Measurements from ENCODE around the gene PAX7.
"Not testable (repeated sequence)": the region's sequence is repeated elsewhere in the genome, so short reads cannot be mapped to it uniquely, and the experiment has no call there.

Gene PAX7

GRCh38 chr1:18751425-18751824, 120.8 kb downstream of the PAX7 start:
- DNase-seq (ENCODE audit: low spot score in 2 of 2) = no peak
- H3K4me3 Mint-ChIP-seq = no peak overlapping the region
- no peaks in the 10 kb centered on the region for H3K4me1 Mint-ChIP-seq
- peaks cover 5% of the 10 kb centered on the region for H3K9me3 Mint-ChIP-seq
- no peaks in the 10 kb centered on the region for H3K36me3 Mint-ChIP-seq
- ATAC-seq = no peak
- no peak overlapping the region for H3K27ac Mint-ChIP-seq

DNA sequence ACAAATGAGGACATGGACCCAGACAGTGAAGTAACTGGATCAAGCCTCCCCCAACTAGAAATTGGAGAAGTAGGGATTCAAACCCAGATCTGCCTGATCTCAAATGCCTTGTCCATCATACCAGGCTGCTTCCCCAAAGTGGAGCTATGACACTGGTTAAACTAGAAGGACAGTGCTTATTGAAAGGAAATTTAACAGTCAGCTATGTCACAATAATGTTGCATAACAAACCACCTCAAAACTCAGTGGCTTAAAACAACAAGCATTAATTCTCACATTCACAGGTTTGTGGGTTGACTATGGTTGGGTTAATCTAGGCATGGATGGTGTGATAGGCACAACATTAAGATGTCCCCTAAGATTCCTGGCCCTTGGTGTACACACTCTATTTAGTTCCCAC, 121.8 kb downstream of the PAX7 start:
- Mint-ChIP-seq H3K9me3 (peaks cover 5% of the 10 kb centered on the region), H3K4me1 (no peaks in the 10 kb centered on the region), H3K27ac (no peak overlapping the region), H3K36me3 (no peaks in the 10 kb centered on the region), H3K4me3 (no peak overlapping the region)
- ATAC-seq (no peak), DNase-seq (ENCODE audit: low spot score in 2 of 2) (no peak)

DNA sequence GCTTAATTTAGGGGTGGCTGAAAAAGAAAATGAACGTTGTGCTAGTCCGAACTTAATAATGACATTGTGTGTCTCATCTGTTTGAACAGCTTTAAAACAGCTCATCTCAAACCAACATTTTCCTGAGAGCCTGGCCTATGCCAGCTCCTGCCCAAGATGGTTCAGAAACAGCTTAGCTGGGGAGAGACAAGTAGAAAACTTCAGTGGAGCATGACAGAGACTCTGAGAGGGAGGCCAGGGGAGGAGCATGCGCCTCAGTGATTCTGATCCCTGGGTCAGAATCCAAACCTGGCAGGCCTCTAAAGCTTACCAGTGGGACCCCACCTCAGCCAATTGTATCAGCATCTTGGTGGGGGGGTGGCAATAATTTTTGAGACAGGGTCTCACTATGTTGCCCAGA, 129.5 kb downstream of the PAX7 start:
- no peak for DNase-seq (ENCODE audit: low spot score in 2 of 2)
- no peak for ATAC-seq
- no peaks in the 10 kb centered on the region for H3K36me3 Mint-ChIP-seq
- H3K27ac Mint-ChIP-seq = no peak overlapping the region
- no peak overlapping the region for H3K4me3 Mint-ChIP-seq
- H3K4me1 Mint-ChIP-seq = no peaks in the 10 kb centered on the region
- no peaks in the 10 kb centered on the region for H3K9me3 Mint-ChIP-seq

DNA sequence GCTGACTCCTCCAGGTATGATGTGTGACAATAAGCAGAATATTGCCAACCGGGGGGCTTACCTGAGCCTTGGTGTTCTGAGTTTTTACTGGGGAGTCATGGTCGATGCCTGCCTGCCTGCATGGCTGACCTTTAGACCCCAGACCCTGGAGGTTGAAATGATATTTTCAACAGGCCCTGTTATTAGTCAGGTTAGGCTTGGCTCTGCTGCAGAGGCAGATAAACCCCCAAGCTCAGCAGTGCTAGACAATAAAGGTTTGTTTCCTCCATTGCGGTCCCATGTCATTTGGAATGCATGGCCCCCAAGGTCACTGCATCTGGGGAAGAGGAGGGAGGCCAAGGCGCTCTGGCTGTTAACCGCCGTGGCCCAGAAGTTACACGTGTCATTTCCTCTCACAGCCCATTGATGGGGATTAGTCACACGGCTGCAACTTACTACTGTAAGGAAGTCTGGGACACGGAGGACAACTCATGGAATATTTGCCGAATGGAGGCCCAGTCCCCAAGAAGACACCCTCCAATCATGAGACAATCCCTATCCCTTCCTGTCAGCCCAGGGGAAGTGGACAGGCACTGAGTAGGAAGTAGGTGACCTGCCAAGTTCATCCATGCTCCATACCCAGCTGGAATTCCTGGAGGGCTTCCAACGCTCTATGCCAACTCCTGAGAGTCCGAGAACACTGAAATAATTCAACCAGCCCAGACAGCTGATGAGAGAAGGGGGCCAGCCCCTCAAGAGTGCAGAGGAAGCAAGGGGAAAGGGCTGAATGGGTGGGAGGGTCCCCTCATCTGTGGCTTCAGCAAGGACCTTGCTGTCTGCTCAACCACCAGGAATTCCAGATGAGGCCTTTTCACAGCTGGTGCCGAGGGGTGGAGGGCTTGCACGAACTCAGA, 131.5 kb downstream of the PAX7 start:
- DNase-seq (ENCODE audit: low spot score in 2 of 2) (no peak), ATAC-seq (no peak)
- H3K9me3 Mint-ChIP-seq = no peaks in the 10 kb centered on the region
- H3K27ac Mint-ChIP-seq = no peak overlapping the region
- H3K36me3 Mint-ChIP-seq = no peaks in the 10 kb centered on the region
- no peak overlapping the region for H3K4me3 Mint-ChIP-seq
- no peaks in the 10 kb centered on the region for H3K4me1 Mint-ChIP-seq

DNA sequence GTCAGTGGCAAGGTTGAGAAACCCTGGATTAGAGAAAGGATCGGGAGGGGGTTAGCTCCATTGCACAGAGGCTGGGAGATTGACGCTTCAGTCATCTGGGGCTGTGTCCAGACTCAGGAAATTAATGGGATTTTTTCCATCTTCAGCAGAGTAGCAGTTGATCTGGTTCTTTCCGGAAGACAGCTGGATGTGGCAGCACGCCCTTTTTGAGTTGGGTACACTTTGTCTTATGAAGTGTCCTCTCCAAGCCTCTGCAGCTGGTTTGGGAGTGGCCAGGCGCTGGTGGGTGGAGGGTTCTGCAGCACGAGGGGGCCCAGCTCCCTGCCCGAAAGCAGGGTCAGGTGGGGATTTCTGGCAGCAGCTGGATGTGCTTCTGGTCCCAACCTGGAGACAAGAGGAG, 133.7 kb downstream of the PAX7 start:
- no peaks in the 10 kb centered on the region for H3K9me3 Mint-ChIP-seq
- H3K27ac Mint-ChIP-seq = no peak overlapping the region
- DNase-seq (ENCODE audit: low spot score in 2 of 2) (no peak), ATAC-seq (no peak)
- no peak overlapping the region for H3K4me3 Mint-ChIP-seq
- H3K36me3 Mint-ChIP-seq = no peaks in the 10 kb centered on the region
- H3K4me1 Mint-ChIP-seq = no peaks in the 10 kb centered on the region

- Mint-ChIP-seq H3K36me3 (no peaks in the 10 kb centered on the region), H3K4me1 (no peaks in the 10 kb centered on the region), H3K4me3 (no peak overlapping the region), H3K9me3 (no peaks in the 10 kb centered on the region), H3K27ac (no peak overlapping the region)
- no peak for DNase-seq (ENCODE audit: low spot score in 2 of 2)
- ATAC-seq = no peak
Measured at GRCh38 chr1:18765725-18766124, 135.1 kb downstream of the PAX7 start.

DNA sequence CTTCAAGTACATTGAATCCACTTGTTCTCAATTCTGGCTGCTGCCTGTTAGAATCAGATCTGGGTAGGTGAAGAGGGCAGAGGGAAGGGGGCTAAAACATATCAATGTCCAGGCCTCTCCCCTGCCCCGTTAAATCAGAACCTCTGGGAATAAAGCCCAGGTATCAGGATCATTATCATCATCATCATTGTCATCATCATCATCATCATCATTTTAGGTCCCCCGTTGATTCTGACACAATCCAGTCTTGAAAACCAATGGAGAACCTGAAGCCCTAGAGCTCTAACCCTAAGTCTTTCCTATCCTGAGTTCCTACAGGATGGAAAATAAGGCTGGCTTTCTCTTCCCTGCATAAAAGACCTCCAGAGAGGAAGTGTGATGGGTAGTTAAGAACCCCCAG, 135.7 kb downstream of the PAX7 start:
- no peaks in the 10 kb centered on the region for H3K4me1 Mint-ChIP-seq
- no peaks in the 10 kb centered on the region for H3K9me3 Mint-ChIP-seq
- no peak overlapping the region for H3K4me3 Mint-ChIP-seq
- no peak for ATAC-seq
- H3K27ac Mint-ChIP-seq = no peak overlapping the region
- no peaks in the 10 kb centered on the region for H3K36me3 Mint-ChIP-seq
- no peak for DNase-seq (ENCODE audit: low spot score in 2 of 2)

DNA sequence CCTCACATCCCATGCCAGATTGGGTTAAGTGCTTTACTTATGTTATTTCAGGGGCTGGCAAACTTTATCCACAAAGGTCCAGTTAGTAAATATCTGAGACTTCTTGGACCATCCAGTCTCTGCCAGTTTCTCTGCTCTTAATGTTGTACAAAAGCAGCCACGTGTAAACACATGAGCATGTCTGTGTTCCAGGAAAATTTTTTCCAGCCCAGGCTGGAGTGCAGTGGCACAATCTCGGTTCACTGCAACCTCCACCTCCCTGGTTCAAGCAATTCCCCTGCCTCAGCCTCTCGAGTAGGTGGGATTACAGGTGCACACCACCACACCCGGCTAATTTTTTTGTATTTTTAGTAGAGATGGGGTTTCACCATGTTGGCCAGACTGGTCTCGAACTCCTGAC, 136.9 kb downstream of the PAX7 start:
- H3K4me3 Mint-ChIP-seq; H3K27ac Mint-ChIP-seq; ATAC-seq; DNase-seq (ENCODE audit: low spot score in 2 of 2); H3K9me3 Mint-ChIP-seq; H3K36me3 Mint-ChIP-seq; H3K4me1 Mint-ChIP-seq: not testable (repeated sequence)

- H3K9me3 Mint-ChIP-seq = no peaks in the 10 kb centered on the region
- no peak overlapping the region for H3K27ac Mint-ChIP-seq
- H3K36me3 Mint-ChIP-seq = no peaks in the 10 kb centered on the region
- ATAC-seq (no peak), DNase-seq (ENCODE audit: low spot score in 2 of 2) (no peak)
- H3K4me1 Mint-ChIP-seq = no peaks in the 10 kb centered on the region
- H3K4me3 Mint-ChIP-seq = no peak overlapping the region
Measured at GRCh38 chr1:18768086-18768485, 137.4 kb downstream of the PAX7 start.

GRCh38 chr1:18769140-18769539, 138.5 kb downstream of the PAX7 start:
- H3K27ac Mint-ChIP-seq = no peak overlapping the region
- H3K4me3 Mint-ChIP-seq = no peak overlapping the region
- ATAC-seq (no peak), DNase-seq (ENCODE audit: low spot score in 2 of 2) (no peak)
- H3K9me3 Mint-ChIP-seq = no peaks in the 10 kb centered on the region
- H3K36me3 Mint-ChIP-seq = no peaks in the 10 kb centered on the region
- H3K4me1 Mint-ChIP-seq = no peaks in the 10 kb centered on the region

- H3K36me3 Mint-ChIP-seq = no peaks in the 10 kb centered on the region
- H3K4me3 Mint-ChIP-seq = no peak overlapping the region
- no peak overlapping the region for H3K27ac Mint-ChIP-seq
- ATAC-seq (no peak), DNase-seq (ENCODE audit: low spot score in 2 of 2) (no peak)
- H3K4me1 Mint-ChIP-seq = no peaks in the 10 kb centered on the region
- H3K9me3 Mint-ChIP-seq = no peaks in the 10 kb centered on the region
Measured at GRCh38 chr1:18770799-18771198, 140.2 kb downstream of the PAX7 start.

DNA sequence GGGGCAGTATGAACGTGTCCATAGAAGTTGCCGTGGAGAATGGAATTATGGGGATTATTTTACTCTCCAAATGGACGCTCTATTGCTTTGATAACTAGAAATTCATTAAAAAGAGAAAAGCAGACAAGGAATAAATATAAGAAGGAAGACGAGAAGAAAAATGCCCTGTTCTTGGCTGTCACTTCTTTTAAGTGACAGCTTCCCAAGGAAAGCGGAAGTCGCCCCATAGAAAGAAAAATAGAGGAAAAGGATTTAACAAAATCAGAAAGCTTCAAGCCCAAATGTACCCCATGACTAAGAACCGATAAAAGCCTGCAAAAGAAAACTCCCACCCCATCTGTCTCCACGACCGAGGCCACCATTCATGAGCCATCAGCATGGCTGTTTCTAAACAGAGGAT, 143.1 kb downstream of the PAX7 start:
- H3K4me3 Mint-ChIP-seq = no peak overlapping the region
- H3K27ac Mint-ChIP-seq = no peak overlapping the region
- no peak for ATAC-seq

DNA sequence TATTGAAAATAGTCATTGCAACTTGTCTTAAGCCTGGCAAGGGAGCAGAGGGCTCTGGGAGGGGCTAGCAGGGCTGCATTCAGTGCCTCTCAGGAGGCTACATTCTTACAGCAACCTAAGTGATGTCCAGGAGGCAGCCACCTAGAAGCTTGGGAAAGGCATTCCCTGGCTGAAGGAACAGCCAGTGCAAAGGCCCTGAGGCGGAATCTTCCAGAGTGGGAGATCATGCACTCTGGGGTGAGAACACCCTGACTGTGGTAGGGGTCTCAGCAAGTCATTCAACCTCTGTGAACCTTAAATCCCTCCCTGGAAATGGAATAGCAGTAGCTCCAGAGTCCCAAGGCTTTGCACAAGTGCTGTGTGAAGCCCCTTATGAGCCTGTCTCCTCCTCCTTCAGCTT, 144.7 kb downstream of the PAX7 start:
- H3K9me3 Mint-ChIP-seq = no peaks in the 10 kb centered on the region
- no peak overlapping the region for H3K4me3 Mint-ChIP-seq
- ATAC-seq (no peak), DNase-seq (ENCODE audit: low spot score in 2 of 2) (no peak)
- H3K4me1 Mint-ChIP-seq = no peaks in the 10 kb centered on the region
- no peak overlapping the region for H3K27ac Mint-ChIP-seq
- H3K36me3 Mint-ChIP-seq = no peaks in the 10 kb centered on the region

More for the DNA sequence above, 143.1 kb downstream of the PAX7 start:
- Mint-ChIP-seq H3K36me3 (no peaks in the 10 kb centered on the region), H3K9me3 (no peaks in the 10 kb centered on the region), H3K4me1 (no peaks in the 10 kb centered on the region)
- DNase-seq (ENCODE audit: low spot score in 2 of 2) = no peak

GRCh38 chr1:18776777-18777176, 146.1 kb downstream of the PAX7 start:
- H3K9me3 Mint-ChIP-seq = no peaks in the 10 kb centered on the region
- ATAC-seq = no peak
- no peaks in the 10 kb centered on the region for H3K4me1 Mint-ChIP-seq
- no peak overlapping the region for H3K27ac Mint-ChIP-seq
- no peaks in the 10 kb centered on the region for H3K36me3 Mint-ChIP-seq
- no peak overlapping the region for H3K4me3 Mint-ChIP-seq
- no peak for DNase-seq (ENCODE audit: low spot score in 2 of 2)

GRCh38 chr1:18778437-18778836, 147.8 kb downstream of the PAX7 start:
- Mint-ChIP-seq H3K36me3 (no peaks in the 10 kb centered on the region), H3K4me1 (no peaks in the 10 kb centered on the region), H3K4me3 (no peak overlapping the region), H3K27ac (no peak overlapping the region), H3K9me3 (no peaks in the 10 kb centered on the region)
- ATAC-seq (no peak), DNase-seq (ENCODE audit: low spot score in 2 of 2) (no peak)

GRCh38 chr1:18781031-18781430, 150.4 kb downstream of the PAX7 start:
- H3K9me3 Mint-ChIP-seq = no peaks in the 10 kb centered on the region
- no peak overlapping the region for H3K27ac Mint-ChIP-seq
- no peak overlapping the region for H3K4me3 Mint-ChIP-seq
- DNase-seq (ENCODE audit: low spot score in 2 of 2) (no peak), ATAC-seq (no peak)
- no peaks in the 10 kb centered on the region for H3K36me3 Mint-ChIP-seq
- no peaks in the 10 kb centered on the region for H3K4me1 Mint-ChIP-seq
